Activated CD8-positive, alpha-beta memory T cell treated with anti-CD3 and anti-CD28 coated beads for 36 hours (primary cell): Measurements from ENCODE around the gene KIAA1191. TPM values are rescaled to one million over a fixed set of nuclear protein-coding genes. Genes with fewer than 3 reads are reported as not detected.

Experiments used
- CTCF ChIA-PET: fragments of 350-600 bp; sonication (Branson Sonifier 250); formaldehyde crosslinking; loops from one replicate; lab custom pipeline; 2021; ENCODE audit warnings: antibody characterized with exemption; lab: Charles Lee
- POLR2A ChIA-PET: fragments of 350-600 bp; sonication (Branson Sonifier 250); formaldehyde crosslinking; loops from one replicate; lab custom pipeline; 2021; ENCODE audit warnings: antibody characterized with exemption; lab: Charles Lee
- total RNA-seq, 2 experiments: library from RNA; stranded (reverse); gene quantifications; one replicate each; pipeline ENCODE4 v1.2.3, GENCODE V29; 2021

KIAA1191 gene
- total RNA-seq, 2 experiments from 2014 or later: 39.1 to 39.4 TPM

GRCh38 chr5:176392526-176392925, 31.0 kb upstream of the KIAA1191 start:
- ChIA-PET CTCF (no interaction called here), POLR2A (no interaction called here)

- ChIA-PET POLR2A (no interaction called here), CTCF (interaction anchor here (1.3 kb wide), 1 partner anchor 24 kb away, joined by 4 read pairs; the partner anchor contains the start of gene CLTB)
These were observed 30.4 kb upstream of the KIAA1191 start for GRCh38 chr5:176391999-176392398.

- POLR2A ChIA-PET: no interaction called here
- CTCF ChIA-PET: interaction anchor here (1.3 kb wide), 1 partner anchor 24 kb away, joined by 4 read pairs; the partner anchor contains the start of gene CLTB
These were observed 29.9 kb upstream of the KIAA1191 start for GRCh38 chr5:176391479-176391878.

GRCh38 chr5:176389135-176390123, 27.9 kb upstream of the KIAA1191 start:
- POLR2A ChIA-PET: interaction anchor here (1.1 to 2.4 kb wide), 5 partner anchors 23 to 146 kb away, joined by 4 to 12 read pairs (median 5); partner anchors contain the start of gene KIAA1191
- CTCF ChIA-PET: interaction anchor here (1.3 kb wide), 1 partner anchor 26 kb away, joined by 3 read pairs; no protein-coding TSS in a partner anchor

- CTCF ChIA-PET: interaction anchor here (0.8 to 1.3 kb wide), 3 partner anchors 9 to 59 kb away, joined by 3 read pairs; no protein-coding TSS in a partner anchor
These were observed 27.0 kb upstream of the KIAA1191 start, which contains the start of the genes HIGD2A and NOP16 for GRCh38 chr5:176388444-176389134. TSS of gene HIGD2A (plus strand) at chr5:176388751. CDS start at chr5:176388820, 69 bp downstream. TSS of gene NOP16 (minus strand) at chr5:176388598. CDS start at chr5:176388539, 59 bp downstream.

GRCh38 chr5:176388003-176388443, 26.5 kb upstream of the KIAA1191 start:
- ChIA-PET CTCF (interaction anchor here (0.8 to 0.9 kb wide), 2 partner anchors 8 to 60 kb away, joined by 3 read pairs; no protein-coding TSS in a partner anchor), POLR2A (interaction anchor here (0.5 to 2.4 kb wide), 9 partner anchors 9 to 155 kb away, joined by 3 to 12 read pairs (median 5); partner anchors contain the start of genes KIAA1191 and RNF44)

More at GRCh38 chr5:176388444-176389134, 27.0 kb upstream of the KIAA1191 start, which contains the start of the genes HIGD2A and NOP16:
- POLR2A ChIA-PET: interaction anchor here (0.5 to 2.4 kb wide), 11 partner anchors 9 to 155 kb away, joined by 3 to 12 read pairs (median 4); partner anchors contain the start of genes KIAA1191 and RNF44

GRCh38 chr5:176387384-176387925, 25.9 kb upstream of the KIAA1191 start:
- ChIA-PET POLR2A (interaction anchor here (1.0 to 2.4 kb wide), 3 partner anchors 26 to 156 kb away, joined by 3 to 12 read pairs (median 5); partner anchors contain the start of gene KIAA1191), CTCF (interaction anchor here (0.7 kb wide), 1 partner anchor 59 kb away, joined by 3 read pairs; no protein-coding TSS in a partner anchor)

- ChIA-PET POLR2A (interaction anchor here (1.2 kb wide), 1 partner anchor 25 kb away, joined by 3 read pairs; the partner anchor contains the start of gene KIAA1191), CTCF (no interaction called here)
These were observed 24.9 kb upstream of the KIAA1191 start for GRCh38 chr5:176386491-176386890.

- ChIA-PET CTCF (no interaction called here), POLR2A (interaction anchor here (1.2 kb wide), 1 partner anchor 19 kb away, joined by 4 read pairs; the partner anchor contains the start of gene ARL10)
These were observed 23.4 kb upstream of the KIAA1191 start for GRCh38 chr5:176384991-176385390.

- CTCF ChIA-PET: no interaction called here
- POLR2A ChIA-PET: no interaction called here
These were observed 22.9 kb upstream of the KIAA1191 start for GRCh38 chr5:176384366-176384930.

GRCh38 chr5:176383961-176384360, 22.4 kb upstream of the KIAA1191 start:
- POLR2A ChIA-PET: no interaction called here
- CTCF ChIA-PET: no interaction called here

GRCh38 chr5:176383248-176383905, 21.8 kb upstream of the KIAA1191 start:
- CTCF ChIA-PET: no interaction called here

GRCh38 chr5:176382721-176383120, 21.2 kb upstream of the KIAA1191 start:
- POLR2A ChIA-PET: interaction anchor here (0.5 kb wide), 1 partner anchor 27 kb away, joined by 3 read pairs; no protein-coding TSS in a partner anchor
- CTCF ChIA-PET: no interaction called here

More at GRCh38 chr5:176383248-176383905, 21.8 kb upstream of the KIAA1191 start:
- POLR2A ChIA-PET: no interaction called here

- ChIA-PET CTCF (no interaction called here), POLR2A (interaction anchor here (0.5 kb wide), 1 partner anchor 28 kb away, joined by 3 read pairs; no protein-coding TSS in a partner anchor)
These were observed 20.4 kb upstream of the KIAA1191 start for GRCh38 chr5:176381979-176382378.

- CTCF ChIA-PET: no interaction called here
- POLR2A ChIA-PET: no interaction called here
These were observed 19.9 kb upstream of the KIAA1191 start for GRCh38 chr5:176381423-176381822.

- POLR2A ChIA-PET: interaction anchor here (1.0 kb wide), 1 partner anchor 13 kb away, joined by 11 read pairs; no protein-coding TSS in a partner anchor
- CTCF ChIA-PET: interaction anchor here (1.0 kb wide), 1 partner anchor 8 kb away, joined by 3 read pairs; the partner anchor contains the start of genes HIGD2A and NOP16
These were observed 18.3 kb upstream of the KIAA1191 start for GRCh38 chr5:176379881-176380280.
